HG02973 (cell line): Measurements from ENCODE around the gene LUC7L3.
"Not testable (repeated sequence)": the region's sequence is repeated elsewhere in the genome, so short reads cannot be mapped to it uniquely, and the experiment has no call there.

Experiments
- ATAC-seq: cut with Tn5 transposase; IDR thresholded peaks from one replicate; pipeline ENCODE4 v1.9.1; 2021; ENCODE audit warnings: moderate library complexity; ENCODE audit not compliant: unreplicated experiment

LUC7L3 gene

DNA sequence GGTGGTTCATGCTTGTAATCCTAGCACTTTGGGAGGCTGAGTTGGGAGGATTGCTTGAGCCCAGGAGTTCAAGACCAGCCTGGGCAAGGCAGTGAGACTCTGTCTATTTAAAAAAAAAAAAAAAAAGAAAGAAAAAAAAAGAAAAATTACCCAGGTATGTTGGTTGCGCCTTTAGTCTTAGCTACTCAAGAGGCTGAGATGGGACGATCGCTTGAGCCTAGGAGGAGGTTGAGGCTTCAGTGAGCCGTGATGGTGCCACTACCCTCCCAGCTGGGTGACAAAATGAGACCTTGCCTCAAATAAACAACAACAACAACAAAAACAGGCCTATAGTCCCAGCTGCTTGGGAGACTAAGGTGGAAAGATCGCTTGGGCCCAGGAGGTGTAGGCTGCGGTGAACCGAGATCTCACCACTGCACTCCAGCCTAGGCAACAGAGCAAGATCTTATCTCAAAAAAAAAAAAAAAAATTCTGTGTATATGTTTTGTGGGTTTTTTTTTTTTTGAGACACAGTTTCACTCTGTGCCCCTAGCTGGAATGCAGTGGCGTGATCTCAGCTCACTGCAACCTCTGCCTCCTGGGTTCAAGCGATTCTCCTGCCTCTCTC is 60.4 kb downstream of the LUC7L3 start:
- no peak for ATAC-seq

- no peak for ATAC-seq
These were observed 61.8 kb downstream of the LUC7L3 start for GRCh38 chr17:50781167-50781566.

- ATAC-seq, result no peak
These were observed 63.8 kb downstream of the LUC7L3 start for GRCh38 chr17:50783193-50783660.

GRCh38 chr17:50783905-50784304 is 64.5 kb downstream of the LUC7L3 start:
- no peak for ATAC-seq

- ATAC-seq, result no peak
These were observed 65.7 kb downstream of the LUC7L3 start for GRCh38 chr17:50785126-50785525.

DNA sequence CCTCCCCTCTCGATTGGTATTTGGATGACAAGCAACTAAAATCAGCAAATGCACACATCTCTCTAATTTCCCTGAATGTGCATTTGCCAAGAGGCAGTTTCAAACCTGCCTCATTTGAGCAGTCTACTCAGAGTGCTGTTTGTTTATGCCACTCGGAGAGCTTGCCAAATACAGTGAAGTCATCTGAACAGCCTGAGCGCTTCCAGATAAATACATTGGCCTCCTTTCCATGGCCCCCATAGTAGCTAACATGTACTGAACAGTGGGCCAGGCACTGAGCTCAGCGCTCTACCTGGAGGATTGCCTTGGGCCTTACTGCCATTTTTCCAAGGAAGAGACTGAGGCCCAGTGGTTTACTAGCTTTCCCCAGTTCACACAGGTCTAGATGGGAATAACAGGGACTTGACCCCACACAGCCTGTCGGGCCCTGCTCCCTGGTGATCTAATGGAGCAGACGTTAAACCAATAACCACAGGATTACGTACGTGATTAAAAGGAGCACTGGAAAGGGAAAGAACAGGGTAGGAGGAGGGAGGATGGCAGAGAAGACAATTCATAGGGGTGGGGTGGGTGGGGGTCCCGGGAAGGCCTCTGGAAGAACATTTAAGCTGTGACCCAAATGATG is 66.7 kb downstream of the LUC7L3 start:
- ATAC-seq, result no peak

DNA sequence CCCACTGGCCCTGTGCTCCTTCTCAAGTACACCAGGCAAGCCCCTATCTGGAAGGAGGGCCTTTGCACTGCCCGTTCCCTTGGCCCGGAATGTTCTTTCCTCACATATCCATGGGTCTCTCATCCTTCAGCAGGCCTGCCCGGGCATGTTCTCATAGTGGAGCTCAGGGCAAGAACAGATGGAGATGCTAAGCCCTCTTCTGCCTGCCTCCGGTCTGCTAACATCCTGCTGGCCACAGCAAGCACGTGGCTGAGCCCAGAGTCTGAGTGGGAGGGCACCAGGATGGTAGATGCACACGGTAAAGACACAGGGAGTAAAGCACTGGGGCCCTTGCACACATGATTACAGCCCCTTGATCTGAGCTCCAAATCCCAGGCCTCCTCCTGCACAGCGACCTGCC is 67.7 kb downstream of the LUC7L3 start:
- ATAC-seq, result no peak

DNA sequence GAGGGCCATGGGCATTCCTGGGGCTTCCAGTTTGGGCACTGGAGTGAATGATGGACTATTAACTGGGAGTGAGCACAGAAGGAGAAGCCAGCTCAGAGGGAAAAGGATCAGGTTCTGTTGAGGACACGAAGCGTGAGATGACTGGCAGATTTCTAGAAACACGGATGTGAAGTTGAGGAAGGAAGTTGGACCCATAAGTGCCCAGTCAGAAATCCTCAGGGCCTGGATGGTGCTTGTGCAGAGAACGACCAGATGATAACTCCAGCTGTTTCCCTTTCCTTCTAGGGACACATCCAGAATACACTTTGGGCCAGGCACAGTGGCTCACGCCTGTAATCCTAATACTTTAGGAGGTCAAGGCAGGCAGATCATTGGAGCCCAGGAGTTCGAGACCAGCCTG is 71.2 kb downstream of the LUC7L3 start:
- ATAC-seq, result no peak

DNA sequence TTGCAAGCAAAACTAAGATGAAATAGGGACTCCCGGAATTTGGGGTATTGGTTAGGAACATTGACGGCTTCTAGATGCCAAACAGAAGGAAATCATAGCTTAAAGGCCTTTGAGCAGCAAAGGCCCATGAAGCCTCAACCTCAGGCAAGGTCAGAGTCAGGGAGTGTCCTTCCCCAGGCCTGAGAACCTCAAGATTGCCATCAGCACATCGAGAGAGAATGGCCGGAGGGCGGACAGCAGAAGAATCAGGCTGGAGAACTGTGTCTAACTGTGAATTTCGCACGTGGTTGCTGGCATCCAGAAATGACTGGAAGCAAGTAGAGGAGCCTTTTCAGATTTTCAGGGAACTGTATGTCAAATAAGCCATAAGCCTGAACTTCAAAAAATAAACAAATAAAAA is 72.7 kb downstream of the LUC7L3 start:
- ATAC-seq, result no peak

DNA sequence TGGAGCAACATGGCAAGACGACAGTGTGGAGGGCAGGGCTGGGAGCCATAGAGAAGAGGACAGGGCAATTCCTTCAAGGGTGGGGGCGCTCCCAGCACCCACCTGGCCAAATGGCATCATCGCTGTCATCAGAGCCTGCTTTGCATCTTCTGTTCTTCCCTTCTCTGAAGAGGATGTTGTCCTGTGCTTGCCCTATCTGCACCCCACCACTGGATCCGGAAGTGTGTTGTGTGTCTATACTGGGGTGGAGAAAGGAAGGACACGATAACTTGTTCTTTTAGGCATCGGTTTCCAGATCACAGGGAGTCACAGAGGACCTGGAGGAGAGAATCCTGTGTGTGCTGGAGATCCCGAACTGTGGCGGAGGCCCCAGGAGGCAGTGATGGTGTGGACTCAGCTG is 73.6 kb downstream of the LUC7L3 start:
- ATAC-seq, result no peak

- ATAC-seq, result no peak
These were observed 75.0 kb downstream of the LUC7L3 start for GRCh38 chr17:50794361-50794760.

- ATAC-seq, result no peak
These were observed 77.9 kb downstream of the LUC7L3 start for GRCh38 chr17:50797135-50797810.

GRCh38 chr17:50798424-50799288 is 79.3 kb downstream of the LUC7L3 start:
- ATAC-seq, result no peak

- ATAC-seq, result no peak
These were observed 80.2 kb downstream of the LUC7L3 start for GRCh38 chr17:50799582-50799981.

- ATAC-seq, result no peak
These were observed 80.8 kb downstream of the LUC7L3 start for GRCh38 chr17:50800196-50800700.

- ATAC-seq, result no peak
These were observed 83.5 kb downstream of the LUC7L3 start for GRCh38 chr17:50802609-50803571.

DNA sequence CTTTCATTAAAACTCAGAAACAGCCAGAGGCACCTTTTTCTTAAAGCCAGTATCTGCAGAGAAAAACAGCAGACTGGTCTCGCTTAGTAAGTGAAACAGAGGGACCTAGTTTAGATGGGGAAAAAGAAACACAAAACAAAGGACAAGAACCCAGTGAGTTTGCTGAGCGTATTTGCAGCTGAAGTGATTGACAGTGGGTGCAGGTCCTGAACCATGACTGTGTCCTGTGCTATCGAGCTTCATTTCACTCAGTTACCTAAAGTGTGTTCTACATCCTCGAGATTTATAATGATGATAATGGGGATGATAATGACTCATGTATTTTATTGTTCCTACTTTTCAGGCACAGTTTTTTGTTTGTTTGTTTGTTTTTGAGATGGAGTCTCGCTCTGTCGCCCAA is 84.3 kb downstream of the LUC7L3 start:
- no peak for ATAC-seq

- not testable (repeated sequence) for ATAC-seq
These were observed 85.5 kb downstream of the LUC7L3 start for GRCh38 chr17:50804749-50805475.

DNA sequence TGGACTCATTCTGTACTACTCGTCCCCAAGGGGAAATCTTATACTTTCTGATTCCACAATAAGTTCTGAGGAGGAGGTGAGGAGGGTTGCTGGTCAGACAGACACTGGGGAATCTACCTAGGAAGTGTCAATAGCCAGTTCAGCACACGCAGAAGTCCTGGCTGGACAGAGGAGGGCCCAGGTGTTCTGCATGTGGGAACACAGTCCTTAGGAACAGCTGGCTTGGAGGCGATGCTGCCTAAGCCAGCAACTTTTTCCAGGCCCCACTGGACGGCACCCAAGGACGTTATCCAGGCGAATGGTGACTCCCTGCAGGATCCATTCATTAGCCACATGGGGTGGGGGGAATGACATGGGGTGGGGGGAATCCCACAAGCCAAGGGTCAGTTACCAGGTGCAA is 86.1 kb downstream of the LUC7L3 start:
- ATAC-seq, result no peak
